GM21619 (cell line): ENCODE results near the gene SPTBN1.
A peak's percentile ranks its signal among the peaks of the same experiment; 100 is the strongest.
"Not testable (repeated sequence)": the region's sequence is repeated elsewhere in the genome, so short reads cannot be mapped to it uniquely, and the experiment has no call there.

Experiments used
- ATAC-seq: cut with Tn5 transposase; IDR thresholded peaks from one replicate; pipeline ENCODE4 v1.9.1; 2021; ENCODE audit not compliant: unreplicated experiment

The SPTBN1 gene

GRCh38 chr2:54500404-54501205 is 44.5 kb downstream of the SPTBN1 start:
- ATAC-seq: no peak

GRCh38 chr2:54502731-54503130 is 46.6 kb downstream of the SPTBN1 start:
- no peak for ATAC-seq

GRCh38 chr2:54503192-54503591 is 47.1 kb downstream of the SPTBN1 start:
- no peak for ATAC-seq

DNA sequence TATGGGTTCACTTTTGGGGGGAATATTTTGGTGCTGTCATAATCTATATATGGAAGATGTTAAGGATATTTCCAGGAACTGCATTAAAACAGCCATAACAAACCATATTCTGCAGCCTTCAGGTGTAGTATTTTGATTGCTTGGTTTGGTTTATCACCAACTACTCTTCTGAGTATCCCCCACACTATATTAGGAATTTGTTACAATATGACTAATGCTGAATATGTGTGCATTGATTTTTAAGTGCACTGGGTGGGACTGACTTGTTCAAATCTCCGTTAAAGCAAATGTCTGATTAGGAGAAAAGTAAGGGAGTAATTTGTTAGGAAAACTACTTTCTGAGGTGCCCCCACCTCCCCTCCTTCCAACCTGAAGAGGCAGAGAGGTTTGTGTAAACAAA is 47.7 kb downstream of the SPTBN1 start:
- no peak for ATAC-seq

- no peak for ATAC-seq
Measured at GRCh38 chr2:54504866-54505265, 48.7 kb downstream of the SPTBN1 start.

- ATAC-seq: no peak
Measured at GRCh38 chr2:54508541-54508940, 52.4 kb downstream of the SPTBN1 start.

DNA sequence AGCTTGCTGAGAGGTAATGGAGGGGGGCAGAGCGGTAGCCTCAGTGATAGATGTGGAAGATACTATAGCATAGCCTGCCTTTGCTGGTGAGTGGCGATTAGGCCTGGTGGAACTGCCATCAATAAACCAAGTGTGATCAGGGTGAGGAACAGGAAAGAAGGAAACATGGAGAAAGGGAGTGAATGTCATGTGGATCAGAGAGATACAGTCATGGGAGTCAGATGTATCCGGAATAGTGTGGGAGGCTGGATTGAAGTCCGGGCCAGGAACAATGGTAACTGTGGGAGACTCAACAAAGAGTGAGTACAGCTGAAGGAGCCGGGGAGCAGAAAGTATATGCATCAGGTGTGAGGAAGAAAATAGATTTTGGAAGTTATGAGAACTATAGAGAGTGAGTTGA is 52.9 kb downstream of the SPTBN1 start:
- not testable (repeated sequence) for ATAC-seq

GRCh38 chr2:54510916-54511315 is 54.8 kb downstream of the SPTBN1 start:
- no peak for ATAC-seq

DNA sequence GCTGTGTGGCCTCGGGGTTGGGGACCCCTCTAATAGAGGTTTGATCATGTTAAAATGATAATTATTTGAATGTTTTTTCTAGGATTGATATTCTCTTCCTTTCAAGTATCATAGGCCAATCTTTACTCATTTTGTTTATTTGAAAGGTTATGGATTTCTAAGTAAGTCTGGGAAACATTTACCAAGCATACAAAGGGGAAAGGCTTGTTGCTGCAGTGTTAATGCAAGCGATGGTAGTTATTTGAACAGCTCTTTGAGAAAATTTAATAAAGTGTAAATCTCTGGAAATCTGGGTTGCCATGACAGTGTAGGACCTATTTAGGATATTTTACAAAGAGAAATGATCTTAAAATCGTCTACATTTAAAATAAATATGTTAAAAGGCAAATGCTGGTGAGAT is 56.1 kb downstream of the SPTBN1 start:
- no peak for ATAC-seq

DNA sequence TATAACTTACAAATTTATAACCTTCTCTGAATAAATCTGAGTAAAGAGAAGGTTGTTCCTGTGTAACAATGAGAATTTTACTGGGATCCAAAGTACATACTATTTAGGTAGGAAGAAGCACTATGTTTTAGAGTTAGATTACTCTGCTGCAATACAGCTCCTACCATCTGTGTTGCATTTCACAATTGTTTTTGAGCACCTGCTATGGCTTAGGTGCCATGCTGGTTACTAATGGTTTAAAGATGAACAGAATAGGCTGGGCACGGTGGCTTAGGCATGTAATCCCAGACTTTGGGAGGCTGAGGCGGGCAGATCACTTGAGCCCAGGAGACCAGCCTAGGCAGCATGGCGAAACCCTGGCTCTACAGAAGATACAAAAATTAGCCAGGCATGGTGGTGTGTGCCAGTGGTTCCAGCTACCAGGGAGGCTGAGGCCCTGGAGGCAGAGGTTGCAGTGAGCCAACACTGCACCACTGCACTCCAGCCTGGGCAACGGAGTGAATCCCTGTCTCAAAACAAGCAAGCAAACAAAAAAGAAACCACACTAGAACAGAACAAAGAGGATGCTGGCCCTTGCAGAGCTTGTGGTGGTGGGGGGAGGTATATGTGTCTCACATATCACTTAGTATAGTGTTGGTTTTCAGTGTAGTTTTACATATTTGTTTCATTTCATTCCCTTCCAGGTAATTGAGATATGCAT is 56.7 kb downstream of the SPTBN1 start:
- ATAC-seq: no peak

- no peak for ATAC-seq
Measured at GRCh38 chr2:54513363-54513715, 57.2 kb downstream of the SPTBN1 start.

- ATAC-seq: no peak
Measured at GRCh38 chr2:54514822-54515569, 58.9 kb downstream of the SPTBN1 start.

DNA sequence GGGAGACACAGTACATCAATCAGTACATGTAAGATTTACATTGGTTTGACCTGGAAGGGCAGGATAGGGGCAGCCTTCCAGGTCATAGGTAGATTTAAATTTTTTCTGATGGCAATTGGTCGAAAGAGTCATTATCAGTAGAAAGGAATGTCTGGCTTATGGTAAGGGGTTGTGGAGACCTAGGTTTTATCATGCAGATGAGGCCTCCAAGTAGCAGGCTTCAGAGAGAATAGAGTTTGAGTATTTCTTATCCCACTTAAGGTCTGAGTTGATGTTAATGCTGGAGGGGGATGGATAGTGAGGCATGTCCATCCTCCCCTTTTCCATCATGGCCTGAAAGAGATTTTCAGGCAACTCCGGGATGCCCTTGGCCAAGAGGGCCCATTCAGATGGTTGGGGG is 60.7 kb downstream of the SPTBN1 start:
- ATAC-seq: no peak

DNA sequence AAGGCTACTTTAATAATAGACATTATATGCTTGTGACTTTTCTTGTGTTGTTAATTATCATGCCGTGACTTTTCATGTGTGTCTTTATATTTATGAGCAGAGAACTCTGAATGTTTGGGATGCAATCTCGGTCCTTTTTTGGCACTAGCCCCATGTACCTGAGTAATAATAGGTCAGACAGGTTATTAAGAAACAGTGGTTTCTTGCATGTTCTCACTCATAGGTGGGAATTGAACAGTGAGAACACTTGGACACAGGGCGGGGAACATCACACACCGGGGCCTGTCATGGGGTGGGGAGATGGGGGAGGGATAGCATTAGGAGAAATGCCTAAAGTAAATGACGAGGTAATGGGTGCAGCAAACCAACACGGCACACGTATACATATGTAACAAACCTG is 61.9 kb downstream of the SPTBN1 start:
- ATAC-seq: not testable (repeated sequence)

- no peak for ATAC-seq
Measured at GRCh38 chr2:54518430-54518829, 62.3 kb downstream of the SPTBN1 start.

DNA sequence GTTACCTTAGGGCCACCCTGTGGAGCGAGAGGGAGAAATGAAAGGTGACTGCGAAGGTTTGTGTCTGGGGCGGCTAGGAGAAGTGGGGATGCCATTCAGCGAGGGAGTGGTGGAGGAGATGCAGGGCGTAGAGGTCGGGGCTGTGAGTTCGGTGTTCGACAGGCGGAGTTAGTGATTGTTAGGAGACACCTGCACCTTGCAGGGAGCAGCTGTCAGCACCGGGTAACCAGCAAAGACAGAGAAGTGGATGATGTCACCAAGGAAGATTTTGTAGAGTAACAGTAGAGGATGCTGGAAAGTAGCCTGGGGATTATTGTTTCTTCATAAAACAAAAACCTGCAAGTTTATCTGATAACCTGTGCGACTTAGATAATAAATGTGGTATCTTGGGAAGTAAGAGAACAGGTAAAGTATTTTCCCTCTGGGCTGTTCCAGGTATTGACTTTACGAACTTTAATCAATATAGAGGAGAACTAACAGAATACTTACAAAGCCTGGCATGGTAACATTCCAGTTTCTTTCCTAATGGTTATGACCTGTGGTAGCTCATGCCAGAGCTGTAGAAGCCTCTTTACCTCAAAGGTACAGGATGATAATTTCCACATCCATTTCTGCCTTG is 63.8 kb downstream of the SPTBN1 start:
- ATAC-seq: no peak

- no peak for ATAC-seq
Measured at GRCh38 chr2:54520687-54521086, 64.6 kb downstream of the SPTBN1 start.

- peak; percentile 72 for ATAC-seq
Measured at GRCh38 chr2:54522624-54523281, 66.6 kb downstream of the SPTBN1 start.

GRCh38 chr2:54523324-54523959 is 67.3 kb downstream of the SPTBN1 start:
- ATAC-seq: no peak

DNA sequence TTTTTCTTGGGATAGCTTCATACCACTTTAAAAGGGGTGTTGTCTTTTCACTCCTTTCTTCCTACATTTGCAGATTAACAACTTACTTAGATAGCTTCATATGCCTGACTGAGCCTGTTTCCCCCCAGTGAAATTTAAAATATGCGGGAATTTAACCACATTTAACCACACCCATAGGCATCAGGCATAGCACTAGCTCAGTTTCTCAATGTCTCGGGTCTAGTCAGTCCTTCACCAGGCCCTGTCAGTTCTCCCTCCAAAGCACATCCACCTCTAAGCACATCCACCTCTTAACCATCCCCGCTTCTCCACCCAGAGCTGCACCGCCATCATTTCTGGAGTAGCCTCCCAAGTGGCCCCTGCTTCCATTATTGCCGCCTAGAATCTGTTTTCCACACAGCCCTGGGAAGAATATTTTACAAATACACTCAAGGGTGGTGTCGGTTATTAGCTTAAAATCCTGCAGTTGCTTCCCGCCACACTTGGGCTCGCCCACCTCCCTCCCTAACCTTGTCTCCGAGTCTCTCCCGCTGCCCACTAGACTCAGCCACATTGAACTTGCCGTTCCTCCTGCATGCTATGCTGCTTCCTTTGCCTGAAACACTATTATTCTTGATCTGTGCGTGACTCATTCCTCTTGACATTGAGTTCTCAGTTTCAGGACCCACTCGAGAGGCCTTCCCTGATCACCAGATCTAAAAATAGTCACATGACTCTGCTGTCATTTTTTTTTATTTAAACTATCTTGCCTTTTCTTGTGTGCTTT is 68.3 kb downstream of the SPTBN1 start:
- peak; percentile 55 for ATAC-seq
